AG08395 (cell line): ENCODE data around the gene KCNV2.
"Not testable (repeated sequence)": the region's sequence is repeated elsewhere in the genome, so short reads cannot be mapped to it uniquely, and the experiment has no call there.

Source experiments
- DNase-seq: peaks from one replicate; pipeline ENCODE4 v3.0.0; 2012; ENCODE audit warnings: mixed read lengths, low spot score

Gene KCNV2

GRCh38 chr9:2717385-2717784 is at the start of gene KCNV2:
TSS of gene KCNV2 (plus strand) at chr9:2717510. CDS start at chr9:2717740, 230 bp downstream.
- no peak for DNase-seq

- no peak for DNase-seq
Observed at GRCh38 chr9:2673161-2673560, 44.1 kb upstream of the KCNV2 start.

DNA sequence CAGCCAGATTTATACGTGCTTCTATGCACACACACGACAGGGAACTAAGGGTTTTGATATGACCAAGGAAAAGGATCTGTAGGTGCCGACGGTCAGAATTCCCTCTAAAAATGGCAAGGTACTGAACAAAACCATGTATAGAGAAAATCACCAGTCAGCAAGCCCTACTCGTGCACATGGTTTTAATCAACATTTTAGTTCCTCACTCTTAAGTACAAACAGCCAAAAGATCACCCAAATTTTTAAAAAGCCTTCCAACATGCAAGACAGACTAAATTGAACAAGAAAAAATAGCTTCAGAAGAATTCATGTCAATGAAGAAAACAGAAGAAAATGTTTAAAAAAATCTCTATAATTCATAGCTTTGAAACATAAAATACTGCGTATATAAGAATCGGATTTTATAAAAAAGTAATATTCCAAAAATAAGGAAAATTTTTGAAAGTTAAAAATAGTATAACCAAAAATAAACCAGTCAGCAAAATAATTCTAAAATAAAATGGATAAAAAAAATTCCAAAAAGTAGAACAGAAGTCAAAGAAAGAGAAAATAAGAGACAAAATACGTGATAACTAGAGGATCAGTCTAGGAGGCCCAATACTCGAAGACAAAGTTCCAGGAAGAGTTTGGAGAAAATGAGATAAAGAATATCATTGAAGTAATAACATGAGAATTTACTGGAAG is 43.0 kb upstream of the KCNV2 start:
- DNase-seq = no peak

GRCh38 chr9:2675834-2676233 is 41.5 kb upstream of the KCNV2 start:
- no peak for DNase-seq

DNA sequence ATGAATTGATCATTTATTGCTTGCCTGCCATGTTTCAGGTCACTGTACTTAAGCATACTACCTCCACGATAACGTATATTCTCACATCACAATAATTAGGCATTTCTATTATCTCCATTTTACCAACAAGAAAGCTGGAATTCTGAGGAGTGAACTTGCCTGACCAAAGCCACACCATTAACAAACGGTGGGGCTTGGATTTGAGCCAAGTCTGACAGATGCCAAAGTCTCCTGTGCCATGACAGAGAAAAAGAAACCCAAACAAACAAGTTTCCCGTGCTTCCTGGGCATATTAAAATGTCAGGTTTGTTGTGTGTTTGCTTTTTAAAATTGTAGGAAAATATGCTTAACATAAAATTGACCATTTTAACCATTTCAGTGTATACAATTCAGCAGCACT is 40.8 kb upstream of the KCNV2 start:
- DNase-seq = no peak

DNA sequence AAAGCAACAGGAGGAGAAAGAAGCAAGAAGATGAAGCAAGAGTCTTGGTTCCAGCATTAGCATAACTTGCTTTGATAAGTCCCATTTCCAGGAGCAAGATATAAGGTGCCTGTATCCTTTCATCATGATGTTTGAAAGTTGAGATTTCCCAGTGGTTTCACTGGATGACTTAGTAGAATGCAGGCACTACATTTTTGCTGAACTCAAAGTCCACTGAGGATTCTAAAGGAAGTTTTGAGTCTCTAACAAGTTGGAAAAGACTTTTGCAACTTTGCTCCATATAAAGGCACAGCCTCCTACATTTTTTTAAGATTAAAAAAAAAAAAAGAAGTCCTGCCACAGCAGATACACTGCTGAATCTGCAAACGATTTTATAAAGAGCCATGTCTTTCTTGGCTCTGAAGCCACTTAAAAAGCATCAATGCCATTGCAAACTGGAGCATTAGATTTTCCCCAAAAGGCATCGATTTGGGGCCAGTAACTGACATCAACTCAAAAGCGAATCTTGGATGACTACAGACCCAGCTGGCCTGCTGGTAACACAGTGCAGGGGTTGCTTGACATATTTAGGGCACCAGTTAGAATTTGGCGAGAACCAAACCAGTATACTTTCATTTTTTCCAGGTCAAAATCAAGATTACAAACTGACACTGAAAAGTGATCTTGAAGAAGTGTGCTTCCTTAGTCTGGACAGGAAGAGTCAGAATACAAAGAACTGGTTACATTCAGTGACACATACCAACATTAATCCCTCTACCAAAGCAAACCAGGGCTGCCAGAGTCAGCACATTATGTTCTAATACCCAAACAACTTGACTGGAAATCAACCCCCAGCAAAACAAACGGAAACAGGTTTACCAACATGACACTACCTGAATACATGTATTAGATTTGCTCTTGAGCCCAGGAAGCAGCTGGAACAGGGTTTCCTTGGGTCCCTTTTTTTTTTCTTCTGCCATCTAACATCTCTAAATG is 39.1 kb upstream of the KCNV2 start:
- DNase-seq = no peak

- no peak for DNase-seq
Observed at GRCh38 chr9:2679011-2679410, 38.3 kb upstream of the KCNV2 start.

DNA sequence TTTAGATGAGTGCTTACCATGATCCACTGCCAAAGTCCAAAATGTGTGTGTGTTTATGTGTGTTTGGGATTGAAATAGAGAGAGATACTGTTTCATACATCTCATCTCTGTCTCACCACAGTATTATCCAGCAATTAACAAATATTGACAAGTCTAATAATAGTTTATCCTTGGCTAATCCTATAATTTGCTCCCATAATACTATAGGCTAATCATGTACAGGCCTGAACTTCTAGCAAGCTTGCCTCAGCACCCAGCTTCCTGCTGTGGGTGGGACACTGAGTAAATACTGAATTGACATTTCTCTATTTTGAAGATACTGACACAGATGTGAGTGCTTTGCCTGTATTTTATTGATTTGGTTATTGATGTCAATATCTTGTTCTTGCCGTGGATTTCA is 35.3 kb upstream of the KCNV2 start:
- DNase-seq = no peak

GRCh38 chr9:2686911-2687310 is 30.4 kb upstream of the KCNV2 start:
- no peak for DNase-seq

GRCh38 chr9:2688636-2689035 is 28.7 kb upstream of the KCNV2 start:
- DNase-seq = no peak

DNA sequence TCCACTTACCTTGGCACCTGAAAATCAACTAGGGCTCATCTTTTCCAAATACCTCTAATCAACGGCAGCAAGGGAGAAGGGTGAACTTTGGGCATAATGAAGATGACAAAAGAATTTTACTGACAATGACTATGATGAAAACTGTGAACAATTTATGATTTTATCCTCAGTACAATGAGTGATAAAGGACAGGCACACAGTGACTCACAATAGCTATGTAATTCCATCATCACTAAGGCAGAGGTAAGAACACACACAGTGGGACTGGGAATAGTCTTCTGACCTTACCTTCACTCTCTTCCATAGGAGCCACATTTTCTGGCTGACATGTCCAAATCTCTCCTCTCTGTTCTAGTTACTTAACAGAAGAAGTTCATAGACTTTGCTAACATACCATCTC is 26.1 kb upstream of the KCNV2 start:
- DNase-seq = no peak

GRCh38 chr9:2691626-2692025 is 25.7 kb upstream of the KCNV2 start:
- DNase-seq = no peak

DNA sequence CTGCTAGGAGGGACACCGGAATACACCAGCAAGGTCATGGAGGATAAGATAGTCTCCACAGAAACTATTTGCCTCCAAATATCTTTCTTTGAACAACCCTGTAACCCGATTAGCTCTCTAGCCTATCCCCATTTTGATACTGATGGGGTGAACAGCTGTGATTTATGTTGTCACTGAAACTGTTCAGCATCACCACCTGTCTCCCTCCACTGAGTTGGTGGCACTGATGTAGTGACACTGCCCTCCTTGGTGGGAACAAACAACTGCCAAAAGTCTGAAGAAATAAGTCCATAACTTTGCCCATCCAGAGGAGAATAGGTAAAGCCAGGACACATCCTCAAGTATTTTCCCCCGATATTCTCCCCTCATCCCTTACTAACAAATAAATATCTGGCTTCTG is 24.3 kb upstream of the KCNV2 start:
- no peak for DNase-seq

DNA sequence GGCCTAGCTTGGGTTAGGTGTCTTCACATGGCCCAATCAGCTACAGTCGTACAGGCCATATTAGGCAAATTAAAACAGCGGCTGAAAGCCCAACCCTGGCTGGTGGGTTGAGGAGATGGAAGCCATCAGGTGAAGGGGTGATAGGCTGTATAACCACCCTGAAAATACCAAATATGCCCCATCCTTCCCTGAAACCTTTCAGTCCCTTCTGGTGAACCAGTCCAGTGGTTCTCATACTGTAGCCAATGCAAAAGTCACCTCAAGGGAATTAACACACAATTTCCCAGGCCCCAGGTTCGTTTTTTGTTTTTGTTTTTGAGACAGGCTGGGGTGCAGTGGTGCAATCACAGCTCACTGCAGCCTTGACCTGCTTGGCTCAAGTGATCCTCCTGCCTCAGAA is 19.8 kb upstream of the KCNV2 start:
- DNase-seq = no peak

DNA sequence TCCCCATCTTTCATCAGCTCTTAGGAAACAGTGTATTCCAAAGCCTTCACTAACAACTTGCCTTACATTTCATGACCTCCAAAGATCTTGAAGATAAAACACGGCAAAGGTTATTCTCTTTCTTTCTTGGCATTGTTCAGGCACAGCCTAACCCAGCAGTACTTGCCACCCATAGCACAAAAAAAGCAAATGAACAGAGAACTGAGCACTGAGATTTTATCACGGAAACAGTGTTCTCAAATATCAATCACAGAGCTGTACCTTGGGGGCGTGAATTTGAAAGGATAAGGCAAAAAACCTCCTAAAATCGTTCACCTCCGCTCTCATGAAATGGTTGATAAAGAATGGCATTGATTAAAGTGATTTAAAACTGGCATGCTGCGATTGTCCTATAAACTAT is 16.9 kb upstream of the KCNV2 start:
- no peak for DNase-seq

GRCh38 chr9:2700909-2701550 is 16.3 kb upstream of the KCNV2 start:
- DNase-seq = no peak

DNA sequence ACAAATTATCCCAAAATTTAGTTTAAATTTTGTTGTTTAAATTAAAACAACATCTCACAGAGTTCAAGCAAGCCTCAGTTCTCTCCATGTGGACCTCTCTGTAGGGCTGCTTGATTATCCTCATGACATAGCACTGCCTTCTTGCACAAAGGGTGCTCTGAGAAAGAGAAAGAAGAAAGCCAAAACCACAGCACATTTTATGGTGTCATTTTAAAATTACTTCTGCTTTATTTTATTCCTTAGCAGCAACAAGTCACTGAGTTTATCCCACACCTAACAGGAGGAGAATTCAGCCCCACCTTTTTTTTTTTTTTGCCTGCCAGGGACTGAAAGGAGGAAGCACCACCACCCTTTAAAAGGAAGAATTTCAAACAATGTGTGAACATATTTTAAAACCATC is 12.8 kb upstream of the KCNV2 start:
- DNase-seq = no peak

DNA sequence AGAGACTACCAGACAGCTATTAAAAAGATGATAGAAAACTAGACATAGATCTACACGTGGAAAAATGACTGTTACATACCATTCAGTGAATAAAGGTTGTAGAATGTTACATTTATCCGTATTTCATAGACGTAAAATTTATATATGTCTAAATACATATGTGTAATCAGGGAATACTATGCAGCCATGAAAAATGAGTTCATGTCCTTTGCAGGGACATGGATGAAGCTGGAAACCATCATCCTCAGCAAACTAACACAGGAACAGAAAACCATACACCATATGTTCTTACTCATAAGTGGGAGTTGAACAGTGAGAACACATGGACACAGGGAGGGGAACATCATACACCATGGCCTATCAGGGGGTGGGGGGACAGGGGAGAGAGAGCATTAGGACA is 10.1 kb upstream of the KCNV2 start:
- DNase-seq = not testable (repeated sequence)

DNA sequence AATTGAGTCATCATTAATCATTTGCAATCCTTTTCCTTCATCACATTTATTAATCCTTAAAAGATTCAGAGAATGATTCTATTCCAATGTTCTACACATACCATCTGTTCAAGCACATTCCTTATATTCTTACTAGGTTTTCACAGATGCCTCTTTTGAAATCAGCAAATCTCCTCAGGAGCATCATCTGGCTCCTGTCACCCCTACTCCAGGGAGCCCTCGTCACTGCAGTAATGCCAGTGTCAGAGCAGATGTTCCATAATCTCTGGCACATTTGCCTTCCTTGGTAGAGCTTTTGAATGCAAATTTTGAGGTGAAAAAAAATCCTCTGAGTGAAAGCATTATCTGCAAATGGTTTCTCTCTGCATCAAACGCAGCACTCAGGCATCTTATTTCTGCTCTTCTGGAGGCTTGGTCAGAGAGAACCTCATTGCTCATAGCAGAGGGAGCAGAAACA is 7.6 kb upstream of the KCNV2 start:
- DNase-seq = no peak

GRCh38 chr9:2711716-2712115 is 5.6 kb upstream of the KCNV2 start:
- DNase-seq = no peak

DNA sequence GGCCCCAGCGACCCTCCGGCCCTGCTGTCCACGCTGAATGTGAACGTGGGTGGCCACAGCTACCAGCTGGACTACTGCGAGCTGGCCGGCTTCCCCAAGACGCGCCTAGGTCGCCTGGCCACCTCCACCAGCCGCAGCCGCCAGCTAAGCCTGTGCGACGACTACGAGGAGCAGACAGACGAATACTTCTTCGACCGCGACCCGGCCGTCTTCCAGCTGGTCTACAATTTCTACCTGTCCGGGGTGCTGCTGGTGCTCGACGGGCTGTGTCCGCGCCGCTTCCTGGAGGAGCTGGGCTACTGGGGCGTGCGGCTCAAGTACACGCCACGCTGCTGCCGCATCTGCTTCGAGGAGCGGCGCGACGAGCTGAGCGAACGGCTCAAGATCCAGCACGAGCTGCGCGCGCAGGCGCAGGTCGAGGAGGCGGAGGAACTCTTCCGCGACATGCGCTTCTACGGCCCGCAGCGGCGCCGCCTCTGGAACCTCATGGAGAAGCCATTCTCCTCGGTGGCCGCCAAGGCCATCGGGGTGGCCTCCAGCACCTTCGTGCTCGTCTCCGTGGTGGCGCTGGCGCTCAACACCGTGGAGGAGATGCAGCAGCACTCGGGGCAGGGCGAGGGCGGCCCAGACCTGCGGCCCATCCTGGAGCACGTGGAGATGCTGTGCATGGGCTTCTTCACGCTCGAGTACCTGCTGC is 839 bp downstream of the KCNV2 start:
- DNase-seq = no peak

DNA sequence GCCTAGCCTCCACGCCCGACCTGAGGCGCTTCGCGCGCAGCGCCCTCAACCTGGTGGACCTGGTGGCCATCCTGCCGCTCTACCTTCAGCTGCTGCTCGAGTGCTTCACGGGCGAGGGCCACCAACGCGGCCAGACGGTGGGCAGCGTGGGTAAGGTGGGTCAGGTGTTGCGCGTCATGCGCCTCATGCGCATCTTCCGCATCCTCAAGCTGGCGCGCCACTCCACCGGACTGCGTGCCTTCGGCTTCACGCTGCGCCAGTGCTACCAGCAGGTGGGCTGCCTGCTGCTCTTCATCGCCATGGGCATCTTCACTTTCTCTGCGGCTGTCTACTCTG is 1.4 kb downstream of the KCNV2 start:
- DNase-seq = no peak
